ENCODE data around the gene RGMA.
"Not testable (repeated sequence)": the region's sequence is repeated elsewhere in the genome, so short reads cannot be mapped to it uniquely, and the experiment has no call there.

RGMA gene

DNA sequence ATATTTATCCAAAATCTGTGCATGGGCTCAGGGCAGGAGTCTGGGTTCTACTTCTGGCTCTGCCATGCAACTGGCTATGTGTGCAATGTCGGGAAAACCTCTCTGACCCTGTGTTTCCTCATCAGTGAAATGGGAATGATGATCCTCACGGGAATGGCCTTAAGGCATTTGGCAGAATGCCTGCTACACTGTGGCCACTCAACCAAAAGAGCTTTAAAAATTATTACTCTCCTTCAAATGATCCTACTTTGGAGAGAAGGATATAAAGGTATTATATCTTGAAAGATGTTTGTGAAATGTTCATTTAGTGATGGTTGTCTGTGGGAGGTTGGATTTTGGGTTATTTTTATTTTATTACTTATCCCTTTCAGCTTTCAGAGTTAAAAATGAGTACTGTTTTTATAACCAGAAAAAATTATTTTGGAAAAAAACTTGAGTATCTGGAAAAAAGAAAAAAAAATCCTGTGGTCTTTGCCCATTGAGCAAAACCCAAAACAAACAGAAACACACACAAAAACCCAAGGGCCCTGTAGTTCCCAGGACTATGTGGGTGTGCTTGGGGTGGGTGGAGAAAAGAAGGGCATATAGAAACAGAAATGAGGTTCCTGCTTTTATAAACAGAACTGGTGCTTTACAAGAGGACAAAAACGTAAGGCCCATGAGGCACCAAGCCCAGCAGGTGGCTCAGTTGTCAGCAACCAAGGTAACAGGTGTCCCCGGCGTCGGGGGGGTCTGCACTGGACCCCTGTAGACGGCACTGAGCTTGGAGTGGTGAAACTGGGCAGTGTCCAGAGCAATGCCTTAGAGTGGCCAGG is 22.0 kb downstream of the RGMA start:
- no peak for DNase-seq (ENCODE audit: low read depth)

DNA sequence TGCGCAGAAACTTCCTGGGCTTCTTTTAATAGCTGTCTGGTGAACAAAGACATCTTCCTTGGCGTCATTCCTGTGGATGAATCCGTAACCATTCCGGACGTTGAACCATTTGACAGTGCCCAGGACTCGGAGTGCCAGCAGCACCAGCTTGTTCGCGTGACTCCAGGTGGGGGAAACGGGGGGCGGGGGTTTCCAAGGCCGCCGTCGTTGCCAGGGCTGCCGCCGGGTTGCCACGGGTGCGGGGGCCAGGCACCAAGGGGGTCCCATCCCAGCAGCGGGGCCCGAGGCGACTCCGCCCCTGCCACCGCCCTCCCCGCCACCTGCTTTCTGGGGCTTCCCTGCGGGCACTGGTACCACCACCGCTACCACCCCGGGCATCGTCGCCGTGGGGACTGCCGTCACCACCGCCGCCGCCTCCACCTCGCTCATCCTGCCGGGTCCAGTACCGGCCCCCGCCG is 22.8 kb downstream of the RGMA start:
- no peak for DNase-seq (ENCODE audit: low read depth)

DNA sequence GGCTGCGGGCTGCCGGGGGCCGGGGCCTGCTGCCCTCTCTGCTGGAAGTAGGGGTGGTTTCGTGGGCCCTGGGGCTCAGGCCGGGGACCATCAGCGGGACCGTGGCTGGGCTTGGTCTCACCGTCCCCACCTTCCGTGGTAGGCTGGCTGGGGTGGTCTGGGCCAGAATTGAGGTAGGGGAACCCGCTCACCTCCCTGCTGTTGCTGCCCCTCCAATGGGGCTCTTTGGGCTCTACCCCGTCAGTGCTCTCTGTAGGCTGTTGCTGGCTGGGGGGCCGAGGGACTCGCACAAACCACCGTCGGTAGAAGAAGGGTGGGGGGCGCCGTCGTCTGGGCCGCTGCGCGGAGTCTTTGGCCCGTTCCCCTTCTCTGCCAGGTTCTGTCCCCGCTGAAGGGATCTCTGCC is 23.4 kb downstream of the RGMA start:
- DNase-seq (ENCODE audit: low read depth), result no peak

DNA sequence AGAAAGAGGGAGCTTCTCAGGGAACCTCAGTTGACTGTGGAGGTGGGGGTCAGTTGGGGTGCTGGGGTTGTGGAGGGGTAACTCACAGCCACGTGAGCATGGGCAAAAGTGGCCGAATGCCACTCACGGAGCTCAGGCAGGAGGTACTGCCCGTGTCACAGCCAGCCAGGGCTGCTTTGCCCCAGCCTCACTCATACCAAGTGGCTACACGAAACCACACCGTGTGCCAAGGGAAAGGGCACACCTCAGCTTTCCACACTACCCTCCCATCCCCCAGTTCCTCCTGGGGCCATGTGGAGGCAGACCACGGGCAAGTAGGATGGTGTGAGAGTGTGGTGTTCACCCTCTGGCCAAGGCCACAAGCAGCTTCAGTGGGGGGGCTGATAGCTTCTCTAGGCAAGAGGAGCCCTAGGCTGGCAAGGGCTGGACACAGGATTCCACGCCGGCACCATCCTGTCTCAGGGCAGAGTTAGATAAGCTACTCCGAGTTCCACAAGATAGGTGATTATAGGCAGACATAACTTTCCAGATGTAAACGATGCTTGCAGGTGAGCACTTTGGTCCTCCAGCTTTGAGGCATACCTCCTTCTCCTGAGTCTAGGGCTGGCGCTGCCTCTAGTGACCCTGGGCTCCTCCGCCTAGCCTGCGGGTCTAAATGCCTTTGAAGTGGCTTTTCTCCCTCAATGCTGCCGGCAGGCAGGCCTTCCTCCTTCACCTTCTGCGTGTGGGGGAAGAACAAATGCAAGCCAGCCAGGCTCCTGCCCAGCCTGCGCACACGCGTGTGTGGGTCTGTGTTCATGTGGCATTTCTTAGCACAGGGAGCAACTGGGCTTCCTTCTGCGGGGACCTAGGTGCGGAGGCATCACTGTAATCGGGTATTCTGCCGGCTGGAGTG is 25.0 kb downstream of the RGMA start:
- DNase-seq (ENCODE audit: low read depth), result no peak

DNA sequence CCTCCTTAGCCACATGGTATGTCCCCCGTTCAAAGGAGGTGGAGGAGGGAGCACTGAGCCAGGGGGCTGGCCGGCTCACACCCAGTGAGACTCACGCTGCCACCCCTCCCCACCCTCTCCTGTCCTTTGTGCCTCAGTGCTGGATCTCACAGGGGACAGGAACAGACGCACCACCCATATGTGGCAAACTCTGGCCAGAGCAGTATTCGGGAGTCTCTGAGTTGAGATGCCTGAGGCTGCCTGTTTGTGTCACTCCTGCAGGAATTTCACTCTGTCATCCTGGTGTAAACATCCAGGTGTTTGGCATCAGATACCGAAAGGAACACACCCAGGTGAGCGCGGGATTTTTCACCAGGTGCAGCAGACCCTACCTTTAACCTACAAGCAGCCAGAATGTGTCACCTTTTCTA is 25.7 kb downstream of the RGMA start:
- DNase-seq (ENCODE audit: low read depth), result no peak

DNA sequence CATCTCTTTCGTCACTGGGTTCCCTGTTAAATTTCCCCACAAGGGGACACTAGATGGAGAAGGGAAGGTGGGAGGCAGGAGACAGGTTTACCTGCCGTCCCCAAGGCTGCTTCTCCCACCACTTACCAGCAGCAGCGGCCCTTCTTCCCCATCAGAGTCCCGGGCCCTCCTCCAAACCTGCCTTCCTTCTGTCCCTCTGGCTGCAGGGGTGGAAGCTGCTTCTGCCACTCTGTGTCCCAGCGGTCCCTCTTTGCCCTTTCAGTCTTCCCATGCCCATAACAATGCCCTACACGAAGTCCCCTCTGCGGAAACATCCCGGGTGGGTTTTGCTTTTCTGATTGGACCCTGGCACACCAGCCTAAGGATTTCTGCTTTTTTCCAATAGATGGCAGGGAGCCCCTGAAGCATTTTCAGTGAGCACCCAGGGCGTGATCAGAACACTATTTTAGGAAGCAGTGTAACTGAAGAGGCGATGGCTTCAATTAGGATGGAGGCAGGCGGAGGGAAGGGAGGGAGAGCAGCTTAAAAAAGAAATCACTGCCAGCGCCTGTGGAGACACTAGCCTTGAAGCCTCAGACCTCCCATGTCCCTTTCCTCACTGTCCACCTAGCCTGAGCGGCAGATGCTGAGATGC is 26.3 kb downstream of the RGMA start:
- DNase-seq (ENCODE audit: low read depth), result not testable (repeated sequence)

DNA sequence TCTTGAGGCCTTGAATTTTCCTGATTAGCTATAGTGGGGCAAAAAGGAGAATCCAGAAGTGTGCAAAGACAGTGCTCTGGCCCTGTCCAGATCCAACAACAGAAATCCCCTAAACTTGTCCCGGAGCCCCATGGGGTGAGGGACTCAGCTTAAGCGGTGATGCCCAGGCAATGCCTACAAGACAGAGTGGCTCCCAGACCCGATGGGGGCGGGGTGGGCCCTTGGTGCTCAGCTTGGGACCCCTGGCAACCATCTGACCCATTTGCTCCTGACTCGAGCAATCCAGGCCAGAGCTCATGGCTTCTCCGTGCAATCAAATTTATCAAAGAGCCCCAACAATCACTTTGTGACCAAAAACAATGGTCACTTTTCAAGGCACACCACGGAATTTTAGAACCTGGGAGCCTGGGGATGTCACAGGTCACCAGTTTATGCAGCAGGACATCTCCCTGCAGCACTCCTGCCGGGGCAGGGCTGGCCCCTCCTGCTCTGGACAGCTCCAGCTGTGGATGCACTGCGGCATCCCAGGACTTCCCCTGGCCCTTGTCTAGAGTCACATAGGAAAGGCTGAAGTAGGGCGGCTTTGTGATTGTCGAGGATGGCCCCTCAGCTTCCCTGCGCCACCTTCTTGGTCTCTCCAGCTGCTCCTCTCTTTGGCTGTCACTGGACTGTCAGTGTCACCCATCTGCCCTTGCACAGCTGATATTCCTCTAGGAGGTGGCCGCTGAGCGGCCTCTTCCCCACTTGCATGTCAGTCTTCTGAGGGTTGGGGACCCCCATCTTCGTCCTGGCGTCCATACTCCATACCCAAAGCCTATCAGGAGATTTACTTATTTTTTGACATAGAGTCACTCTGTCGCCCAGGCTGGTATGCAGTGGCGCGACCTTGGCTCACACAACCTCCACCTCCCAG is 28.4 kb downstream of the RGMA start:
- DNase-seq (ENCODE audit: low read depth), result no peak

DNA sequence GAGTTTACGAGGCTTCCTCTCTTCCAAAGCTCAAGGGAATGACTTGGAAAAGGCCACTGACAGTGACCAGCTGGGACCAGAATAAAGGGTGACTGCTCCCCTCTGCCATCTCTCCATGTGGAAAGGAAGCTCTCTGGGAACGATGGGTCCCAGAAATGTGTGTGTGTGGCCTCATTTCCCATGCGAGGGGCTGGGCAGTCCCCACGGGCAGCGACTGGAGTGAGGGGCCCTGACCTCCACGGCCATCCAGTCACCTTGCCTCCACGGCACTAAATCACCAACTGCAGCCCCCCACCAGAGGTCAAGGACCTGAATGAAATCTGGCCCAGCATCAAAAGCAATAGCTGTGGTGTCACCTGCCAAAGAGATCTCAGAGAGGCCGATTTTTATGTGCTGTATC is 29.6 kb downstream of the RGMA start:
- no peak for DNase-seq (ENCODE audit: low read depth)

DNA sequence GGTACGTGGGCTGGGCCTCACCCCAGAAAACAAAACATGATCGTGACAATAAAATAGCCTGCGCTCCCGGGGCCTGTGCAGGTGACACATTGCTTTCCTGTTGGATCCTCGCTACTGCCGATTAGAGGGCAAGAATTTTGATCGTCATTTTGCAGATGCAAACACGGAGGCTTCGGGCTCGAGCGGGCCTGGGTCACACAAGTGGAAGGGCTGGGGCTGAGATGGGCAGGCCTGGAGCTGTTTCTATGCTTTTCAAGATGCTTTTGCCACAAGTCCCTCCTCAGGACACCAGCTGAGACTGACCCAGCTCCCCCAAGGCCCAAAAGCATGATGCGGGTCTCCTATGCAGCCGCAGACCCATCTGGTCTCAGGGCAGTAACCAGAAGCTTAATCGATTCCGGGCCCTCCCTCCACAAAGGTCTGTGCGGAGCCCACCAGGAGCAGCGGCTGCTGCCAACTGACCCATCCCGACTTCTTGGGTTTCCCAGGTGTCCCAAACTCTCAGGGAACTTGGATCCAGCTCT is 30.0 kb downstream of the RGMA start:
- no peak for DNase-seq (ENCODE audit: low read depth)

DNA sequence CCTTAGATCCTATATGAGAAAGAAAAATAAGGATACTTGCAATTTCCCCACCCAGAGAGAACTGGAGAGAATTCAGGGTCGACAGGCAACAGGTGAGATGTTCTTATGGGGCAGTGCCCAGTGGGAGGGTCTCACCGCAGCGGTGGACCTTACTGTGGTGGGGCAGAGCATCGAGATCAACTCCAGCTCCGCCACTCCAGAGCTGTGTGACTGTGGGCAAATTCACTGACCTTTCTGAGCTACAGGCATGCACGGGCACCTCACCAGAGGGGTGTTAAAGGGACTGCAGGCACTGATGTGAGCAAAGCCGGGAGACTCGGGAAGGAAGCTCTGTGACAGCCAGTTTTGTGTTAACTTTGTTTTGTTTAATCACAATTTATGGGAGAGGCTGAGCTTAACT is 30.9 kb downstream of the RGMA start:
- DNase-seq (ENCODE audit: low read depth), result no peak

DNA sequence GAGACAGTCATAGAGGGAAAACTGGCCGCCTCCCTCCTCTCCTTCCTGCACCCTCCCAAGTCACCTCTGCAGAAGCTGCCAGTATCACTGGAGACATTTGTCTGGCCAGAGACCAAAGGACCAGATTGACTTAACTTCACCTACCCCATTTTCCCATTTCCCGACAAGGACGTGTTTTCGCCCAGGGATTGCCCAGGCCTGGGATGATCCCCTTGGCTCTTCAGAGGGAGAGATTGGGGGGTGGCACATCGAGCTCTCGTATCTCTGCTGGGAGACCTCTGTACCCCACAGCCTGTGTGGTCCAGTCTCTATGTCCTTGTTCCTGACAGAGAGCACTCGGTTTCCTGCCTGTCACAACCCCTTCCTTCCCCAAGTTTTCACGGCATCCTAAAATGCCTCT is 31.4 kb downstream of the RGMA start:
- no peak for DNase-seq (ENCODE audit: low read depth)

DNA sequence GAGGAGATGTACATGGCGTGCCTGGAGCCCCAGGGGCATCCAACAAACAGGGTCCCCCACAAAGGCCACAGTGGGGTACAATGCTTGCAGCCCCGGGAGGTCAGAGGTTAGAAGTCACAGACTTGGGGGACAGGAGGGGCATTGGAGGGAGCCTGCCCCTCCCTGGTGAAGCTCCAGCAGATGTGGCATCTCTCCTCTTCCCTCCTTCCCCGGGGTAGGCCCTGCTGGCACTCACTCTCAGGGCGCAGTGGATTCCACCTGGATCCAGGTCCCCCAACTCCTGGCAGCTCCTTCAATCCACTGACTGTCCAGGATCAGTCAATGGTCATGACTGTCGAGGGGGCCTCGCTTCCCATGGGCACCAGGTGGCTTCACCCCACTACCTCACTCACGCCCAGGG is 32.2 kb downstream of the RGMA start:
- no peak for DNase-seq (ENCODE audit: low read depth)

DNA sequence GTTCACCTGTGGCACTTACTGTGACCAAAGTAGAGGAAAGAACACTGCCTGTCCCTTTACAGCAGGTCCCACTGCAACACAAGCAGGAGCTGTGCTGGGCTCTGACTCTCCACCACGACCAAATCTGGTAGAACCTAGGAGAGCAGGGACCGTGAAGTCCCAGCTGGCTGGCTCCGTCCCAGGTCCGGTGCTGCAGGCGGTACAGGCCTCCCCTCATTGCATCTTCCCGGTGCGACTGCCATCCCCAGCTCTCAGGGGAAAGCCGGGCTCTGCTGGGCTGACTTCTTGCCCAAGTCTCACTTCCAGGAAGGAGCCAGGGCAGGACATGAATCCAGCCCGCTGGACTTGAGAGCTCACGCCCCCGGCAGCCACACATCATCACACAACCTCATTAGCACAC is 33.8 kb downstream of the RGMA start:
- DNase-seq (ENCODE audit: low read depth), result no peak

DNA sequence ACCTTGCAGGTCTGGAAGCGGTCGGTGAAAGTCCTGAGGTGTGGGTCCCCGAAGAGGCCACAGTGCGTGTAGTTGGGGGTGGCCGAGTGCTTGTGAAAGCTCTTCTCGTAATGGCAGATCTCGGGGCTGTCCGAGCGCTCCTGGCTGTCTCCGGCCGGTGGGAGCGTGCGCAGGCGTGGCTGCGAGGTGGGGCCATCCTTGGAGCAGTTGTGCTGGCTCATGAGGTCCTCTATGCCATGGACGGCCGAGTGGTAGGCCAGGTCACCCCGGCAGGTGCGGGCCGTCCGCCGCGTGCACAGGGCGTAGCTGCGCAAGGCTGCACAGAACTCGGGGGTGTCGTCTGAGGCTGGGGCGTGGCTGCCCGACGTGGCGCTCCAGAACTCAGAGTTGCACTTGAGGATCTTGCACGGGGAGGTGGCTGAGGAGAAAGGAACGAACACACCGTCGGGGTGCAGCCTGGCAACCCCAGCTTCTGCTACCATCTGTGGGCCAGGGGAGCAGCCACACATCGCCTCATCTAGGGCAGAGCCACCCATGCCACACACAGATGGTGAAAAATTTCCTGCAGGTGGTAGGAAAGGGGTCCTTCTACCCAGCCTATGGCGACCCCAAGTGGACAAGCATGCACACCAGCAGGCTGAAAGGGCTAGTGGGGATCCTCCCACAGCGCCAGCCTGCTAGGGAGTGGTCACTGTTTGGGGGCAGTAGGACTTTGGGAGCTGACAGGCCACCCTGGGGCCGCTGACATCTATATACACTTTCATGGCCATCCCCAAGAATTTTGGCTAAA is 36.7 kb downstream of the RGMA start:
- DNase-seq (ENCODE audit: low read depth), result no peak

DNA sequence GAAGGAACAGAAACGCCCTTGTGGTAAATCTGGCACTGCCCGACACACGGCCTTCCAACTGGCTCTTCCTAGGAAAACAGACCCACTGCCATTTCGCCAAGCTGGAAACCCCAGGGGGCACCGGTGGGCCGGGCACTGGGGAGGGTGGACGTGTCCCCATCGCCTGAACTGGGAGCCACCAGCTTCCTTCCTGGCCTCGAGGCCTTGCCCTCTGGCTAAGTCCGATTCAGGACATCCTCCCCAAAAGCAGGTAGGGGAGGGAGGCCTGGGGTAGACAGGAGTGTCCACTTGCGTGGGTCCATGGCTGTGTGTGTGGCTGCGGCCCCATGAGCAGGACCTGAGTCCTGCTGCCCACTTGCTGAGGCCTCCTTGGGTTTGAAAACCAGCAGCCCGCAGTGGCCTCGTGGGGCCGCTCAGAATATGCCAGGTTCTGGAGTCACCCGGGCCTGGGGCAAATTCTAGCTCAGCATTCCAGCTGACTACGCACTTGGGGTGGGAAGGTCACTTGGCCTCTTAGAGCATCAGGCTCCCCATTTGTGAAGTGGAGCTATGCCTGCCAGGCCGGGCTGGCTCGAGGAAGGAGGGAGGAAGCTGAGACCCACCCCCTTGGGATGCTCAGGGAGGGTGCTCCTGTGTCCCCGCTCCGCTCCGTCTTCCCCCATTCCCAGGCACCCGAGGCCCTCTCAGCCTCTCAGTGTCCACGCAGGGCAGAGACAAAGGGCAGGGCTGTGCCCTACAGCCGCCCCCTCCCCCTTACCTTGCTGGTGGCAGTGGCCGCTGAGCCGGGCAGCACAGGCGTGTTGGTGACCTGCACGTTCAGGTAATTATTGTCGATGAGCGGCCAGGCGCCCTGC is 37.5 kb downstream of the RGMA start:
- no peak for DNase-seq (ENCODE audit: low read depth)

DNA sequence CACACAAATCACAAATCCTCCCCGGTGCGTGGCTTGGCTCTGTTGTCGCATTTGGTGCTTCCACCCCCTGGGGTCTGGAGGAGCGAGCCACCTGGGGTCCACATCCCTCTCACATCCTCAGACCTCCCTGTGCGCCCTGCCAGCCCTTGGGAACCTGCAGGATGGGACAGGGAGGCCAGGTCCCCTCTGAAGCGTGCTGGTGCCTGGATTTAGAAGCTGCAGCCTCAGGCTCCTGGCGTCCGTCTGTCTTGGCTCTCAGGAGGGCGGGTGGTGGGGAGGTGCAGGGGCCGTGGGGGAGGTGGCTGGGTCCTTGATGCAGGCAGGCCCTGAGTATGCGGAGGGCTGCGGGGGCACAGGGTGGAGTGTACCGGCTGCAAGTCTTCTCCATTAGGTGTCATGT is 38.4 kb downstream of the RGMA start:
- no peak for DNase-seq (ENCODE audit: low read depth)

DNA sequence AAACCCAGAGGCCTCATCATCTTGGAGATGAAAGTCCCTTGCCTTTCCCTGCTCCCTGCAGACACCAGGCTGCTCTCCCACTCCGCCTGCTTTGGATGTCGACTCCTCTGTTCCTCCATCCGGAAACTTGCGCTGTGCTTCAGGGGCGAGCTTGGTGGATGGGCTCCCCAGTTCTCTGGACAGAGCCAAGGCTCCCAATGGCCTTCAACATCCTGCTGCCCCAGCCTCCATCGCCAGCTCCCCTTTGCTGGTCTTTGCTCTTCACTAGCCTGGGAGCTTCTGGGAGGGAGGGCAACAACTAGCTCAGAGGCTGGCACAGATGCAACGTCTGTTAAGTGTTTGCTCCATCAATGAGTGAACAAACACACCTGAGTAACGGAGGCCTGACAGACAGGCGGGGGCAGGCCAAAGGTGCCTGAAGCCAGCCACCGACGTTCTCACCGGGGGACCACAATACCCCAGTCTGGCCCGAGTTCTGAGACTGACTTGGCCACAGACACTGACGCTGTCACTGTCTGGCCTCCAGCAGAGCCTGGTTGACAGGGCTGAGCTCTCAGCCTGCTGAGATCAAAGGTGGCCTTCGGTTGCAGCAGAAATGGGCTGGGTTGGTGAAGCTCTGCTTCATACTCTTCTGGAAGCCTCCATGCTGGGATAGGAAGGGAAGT is 39.0 kb downstream of the RGMA start:
- no peak for DNase-seq (ENCODE audit: low read depth)

DNA sequence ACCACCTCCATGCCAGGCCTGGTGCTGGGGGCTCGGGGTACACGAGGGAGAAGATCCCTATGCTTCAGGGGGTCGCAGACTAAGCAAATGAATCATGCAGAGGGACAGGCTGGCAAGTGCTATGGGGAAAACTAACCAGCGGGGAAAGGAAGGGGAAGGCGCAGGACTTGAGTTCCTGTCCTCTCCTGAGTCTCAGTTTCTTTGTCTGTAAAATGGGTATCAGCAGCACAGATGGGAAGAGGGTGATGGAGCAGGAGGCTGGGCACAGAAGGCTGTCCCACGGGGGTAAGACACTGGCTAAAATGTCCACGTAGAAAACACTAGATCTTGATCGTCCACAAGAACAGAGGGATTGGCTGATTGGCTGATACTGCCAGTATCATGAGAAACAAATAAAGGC is 39.8 kb downstream of the RGMA start:
- DNase-seq (ENCODE audit: low read depth), result no peak

DNA sequence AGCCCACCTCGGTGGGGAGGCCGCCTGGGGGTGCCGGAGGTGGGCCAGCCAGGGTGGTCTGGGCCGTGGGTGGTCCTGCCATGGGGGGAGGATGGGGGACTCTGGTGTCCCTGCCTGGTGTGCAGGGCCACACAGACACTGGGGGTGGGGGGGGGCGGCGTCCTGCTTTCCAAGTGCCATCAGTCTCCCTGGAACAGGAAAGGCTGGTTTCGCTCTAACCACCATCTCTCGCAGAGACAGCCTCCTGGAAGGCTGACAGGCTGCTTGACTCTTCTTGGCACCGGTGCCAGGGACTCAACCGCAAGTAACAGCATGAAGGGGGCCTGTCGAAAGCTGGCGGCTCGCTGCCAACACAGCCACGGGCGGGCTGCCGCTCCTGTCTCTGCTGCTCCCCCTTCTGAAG is 40.3 kb downstream of the RGMA start:
- no peak for DNase-seq (ENCODE audit: low read depth)

Data from T-helper 22 cell (primary cell).